ENCODE data around the gene CDKN2B.

CDKN2B gene

GRCh38 chr9:21993893-21994555, 15.1 kb downstream of the CDKN2B start, which contains the start of gene CDKN2A:
Gene CDKN2A, minus strand, starts transcription at chr9:21994392.
- no peak for DNase-seq

- no peak for DNase-seq
These were observed 16.1 kb downstream of the CDKN2B start for GRCh38 chr9:21993007-21993406.

DNA sequence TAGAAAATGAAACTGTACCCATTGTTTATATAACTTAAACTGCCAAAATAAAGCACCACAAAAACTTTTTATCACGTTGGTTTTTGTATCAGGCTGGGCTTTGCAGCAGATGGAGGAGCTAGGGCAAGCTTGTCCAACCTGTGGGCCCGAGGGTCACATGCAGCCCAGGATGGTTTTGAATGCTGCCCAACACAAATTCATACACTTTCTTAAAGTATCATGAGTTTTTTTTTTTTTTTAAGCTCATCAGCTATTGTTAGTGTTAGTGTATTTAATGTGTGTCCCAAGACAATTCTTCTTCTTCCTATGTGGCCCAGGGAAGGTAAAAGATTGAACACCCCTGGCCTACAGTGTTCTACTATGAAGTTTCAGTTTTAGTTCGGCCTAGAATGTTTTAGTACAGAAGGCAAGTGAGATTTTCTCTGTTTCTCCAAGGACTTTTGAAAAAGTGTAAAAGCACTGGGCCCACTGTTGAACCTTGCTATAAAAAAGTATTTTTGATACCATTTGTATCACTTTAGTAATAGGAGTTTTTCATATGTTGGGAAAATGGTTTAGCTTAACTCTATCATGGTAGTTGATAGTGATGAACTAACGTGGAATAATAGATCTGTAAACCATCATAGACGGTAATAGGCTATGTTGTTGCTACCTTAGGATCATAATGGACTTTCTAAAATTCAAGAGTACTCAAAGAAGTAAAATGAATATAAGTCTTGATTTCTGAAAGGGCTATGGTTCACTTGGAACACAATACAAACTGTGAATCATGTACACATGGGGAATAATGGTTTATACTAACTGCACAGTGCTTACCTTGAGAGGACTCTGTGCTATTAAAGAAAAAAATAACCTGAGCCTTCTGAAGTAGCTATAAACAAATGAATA, 17.8 kb downstream of the CDKN2B start:
- DNase-seq: no peak

DNA sequence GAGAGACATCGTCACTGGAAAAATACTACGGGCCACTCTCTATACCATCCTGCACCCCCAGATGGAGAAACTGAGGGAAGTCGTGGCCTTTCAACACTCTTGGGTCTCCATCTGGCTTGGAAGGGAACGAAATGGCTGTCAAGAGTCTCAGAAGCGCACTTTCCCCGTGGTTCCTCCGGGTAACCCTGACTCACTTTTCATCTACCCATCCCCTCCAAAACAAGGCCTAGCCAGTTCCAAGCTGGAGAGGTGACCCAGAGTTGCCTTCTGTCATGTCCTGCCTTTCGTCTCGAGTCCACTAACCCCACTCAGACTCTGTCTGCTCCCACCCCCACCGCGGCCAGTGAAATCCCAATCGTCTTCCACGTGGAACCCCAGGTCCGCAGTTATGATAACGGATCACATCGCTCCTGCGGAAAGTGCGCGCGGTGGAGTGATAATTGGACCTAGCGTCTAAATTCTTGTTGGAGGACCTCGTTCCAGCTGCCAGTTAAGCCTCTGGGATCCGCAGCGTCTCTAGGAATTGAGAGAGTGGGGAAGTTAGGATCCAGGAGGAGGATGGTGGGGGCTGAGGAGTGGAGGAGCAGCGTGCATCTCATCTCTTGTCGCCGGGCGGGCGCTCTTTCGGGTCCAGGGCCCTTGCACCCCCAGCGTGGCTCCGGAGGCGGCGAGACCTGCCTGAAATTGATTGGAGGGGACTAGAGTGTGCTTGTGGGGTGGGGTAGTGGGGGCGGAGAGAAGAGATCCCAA, 19.5 kb downstream of the CDKN2B start:
- DNase-seq: no peak

DNA sequence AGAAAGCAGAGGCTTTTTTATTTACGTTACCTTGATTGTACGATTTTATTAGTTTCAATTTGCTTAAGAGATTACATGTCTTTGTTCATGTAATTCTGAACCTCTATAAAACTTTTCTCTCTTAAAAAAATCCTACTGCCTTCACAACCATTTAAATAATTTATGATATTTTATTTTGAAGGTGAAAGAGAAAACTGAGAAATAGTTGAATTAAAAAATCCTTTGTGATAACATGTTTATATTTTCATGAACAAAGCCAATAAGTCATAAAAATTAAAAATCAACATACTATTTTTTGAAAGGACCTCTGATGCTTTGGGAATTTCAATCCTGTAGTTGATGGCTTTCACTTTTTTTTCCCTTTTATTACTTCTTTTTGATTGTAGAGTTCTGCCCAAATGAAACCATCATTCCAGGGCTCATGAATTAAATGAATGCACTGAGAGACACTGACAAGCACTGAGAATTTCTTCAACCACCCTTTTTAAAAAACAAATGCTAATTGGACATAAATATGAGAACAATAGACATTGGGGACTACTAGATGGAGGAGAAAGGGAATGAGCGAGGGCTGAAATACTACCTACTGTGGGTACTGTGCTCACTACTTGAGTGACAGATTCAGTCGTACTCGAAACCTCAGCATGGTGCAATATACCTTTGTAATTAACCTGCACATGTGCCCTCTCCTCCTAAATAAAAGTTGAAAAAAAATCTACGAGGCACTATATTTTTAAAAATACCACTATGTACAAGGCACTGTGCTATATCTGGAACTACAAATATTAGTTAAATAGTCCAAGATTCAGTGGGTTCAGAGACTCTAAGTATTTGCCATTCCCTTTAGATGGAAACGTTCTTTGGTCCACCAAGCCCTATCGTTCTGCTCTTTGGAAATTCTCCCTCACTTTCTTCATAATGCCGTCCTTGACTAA, 20.8 kb downstream of the CDKN2B start:
- DNase-seq: no peak

DNA sequence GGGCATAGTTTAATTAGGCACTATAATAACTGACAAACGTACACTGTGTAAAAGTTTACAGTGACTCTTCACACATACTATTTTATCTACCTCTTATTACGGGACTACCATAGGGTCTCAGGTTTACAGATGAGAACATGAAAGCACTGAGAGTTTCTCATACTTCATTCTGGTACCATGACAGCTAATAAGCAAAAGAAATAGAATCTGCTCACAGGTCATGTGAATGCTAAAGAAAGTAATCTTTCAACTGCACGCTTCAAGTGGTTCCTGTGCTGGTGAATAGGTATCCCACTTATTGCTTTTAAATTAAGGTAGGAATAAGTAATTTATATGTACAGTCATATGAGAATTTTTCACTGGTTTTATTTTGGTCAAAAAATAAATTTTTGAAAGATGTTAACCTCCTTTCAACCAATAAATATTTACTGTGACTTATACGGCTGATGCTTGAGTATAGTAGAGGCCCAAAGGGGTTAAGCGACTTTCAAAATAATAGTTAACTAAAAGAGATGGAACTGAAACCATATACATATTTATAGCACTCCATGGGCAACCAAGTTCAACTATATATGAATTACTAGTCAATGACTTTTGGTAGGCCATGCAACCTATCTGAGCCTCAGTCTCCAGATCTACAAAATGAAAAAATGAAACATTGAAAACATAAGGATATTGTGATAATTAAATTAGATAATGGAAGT, 23.0 kb downstream of the CDKN2B start:
- DNase-seq: no peak

- no peak for DNase-seq
These were observed 25.0 kb downstream of the CDKN2B start for GRCh38 chr9:21984101-21984500.

GRCh38 chr9:21983561-21983935, 25.6 kb downstream of the CDKN2B start:
- DNase-seq: no peak

DNA sequence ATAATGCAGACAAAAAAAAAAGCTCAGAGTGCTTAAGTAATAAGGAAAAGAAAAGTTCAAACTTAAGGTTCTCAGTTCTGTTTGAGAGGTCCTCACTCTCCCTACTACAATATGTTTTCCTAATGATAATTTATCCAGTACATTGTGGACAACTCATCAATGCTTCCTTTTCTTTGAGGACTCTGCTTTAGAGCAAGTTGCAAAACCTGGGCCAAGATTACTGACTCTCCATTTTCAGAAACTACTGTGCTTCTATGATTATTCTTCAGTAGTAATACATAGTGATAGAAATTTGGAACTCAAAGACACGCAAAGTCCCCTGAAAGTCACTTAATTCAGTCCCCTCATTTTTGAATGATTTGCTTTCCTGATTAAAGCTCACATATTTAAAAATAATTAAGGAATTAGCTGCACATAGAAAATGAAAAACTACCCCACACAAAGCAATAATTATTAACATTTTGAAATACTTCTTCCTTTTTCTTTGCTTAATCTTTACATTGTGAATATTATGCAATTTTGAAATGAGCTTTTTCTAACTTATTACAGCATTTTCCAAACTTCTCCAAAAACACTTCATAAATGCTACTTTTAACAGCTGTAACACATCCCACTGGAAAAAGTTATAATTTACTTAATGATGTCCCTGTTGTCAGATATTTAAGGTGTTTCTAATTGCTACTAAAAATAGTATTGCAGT, 26.1 kb downstream of the CDKN2B start:
- no peak for DNase-seq

- no peak for DNase-seq
These were observed 26.7 kb downstream of the CDKN2B start for GRCh38 chr9:21982391-21982790.

GRCh38 chr9:21976334-21976875, 32.7 kb downstream of the CDKN2B start:
- DNase-seq: no peak

DNA sequence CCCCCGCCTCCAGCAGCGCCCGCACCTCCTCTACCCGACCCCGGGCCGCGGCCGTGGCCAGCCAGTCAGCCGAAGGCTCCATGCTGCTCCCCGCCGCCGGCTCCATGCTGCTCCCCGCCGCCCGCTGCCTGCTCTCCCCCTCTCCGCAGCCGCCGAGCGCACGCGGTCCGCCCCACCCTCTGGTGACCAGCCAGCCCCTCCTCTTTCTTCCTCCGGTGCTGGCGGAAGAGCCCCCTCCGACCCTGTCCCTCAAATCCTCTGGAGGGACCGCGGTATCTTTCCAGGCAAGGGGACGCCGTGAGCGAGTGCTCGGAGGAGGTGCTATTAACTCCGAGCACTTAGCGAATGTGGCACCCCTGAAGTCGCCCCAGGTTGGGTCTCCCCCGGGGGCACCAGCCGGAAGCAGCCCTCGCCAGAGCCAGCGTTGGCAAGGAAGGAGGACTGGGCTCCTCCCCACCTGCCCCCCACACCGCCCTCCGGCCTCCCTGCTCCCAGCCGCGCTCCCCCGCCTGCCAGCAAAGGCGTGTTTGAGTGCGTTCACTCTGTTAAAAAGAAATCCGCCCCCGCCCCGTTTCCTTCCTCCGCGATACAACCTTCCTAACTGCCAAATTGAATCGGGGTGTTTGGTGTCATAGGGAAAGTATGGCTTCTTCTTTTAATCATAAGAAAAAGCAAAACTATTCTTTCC, 34.2 kb downstream of the CDKN2B start:
- DNase-seq: no peak

GRCh38 chr9:21974343-21974721, 34.8 kb downstream of the CDKN2B start:
- no peak for DNase-seq

- no peak for DNase-seq
These were observed 36.7 kb downstream of the CDKN2B start for GRCh38 chr9:21972361-21972760.

GRCh38 chr9:21970800-21971640, 38.1 kb downstream of the CDKN2B start:
- DNase-seq: no peak

DNA sequence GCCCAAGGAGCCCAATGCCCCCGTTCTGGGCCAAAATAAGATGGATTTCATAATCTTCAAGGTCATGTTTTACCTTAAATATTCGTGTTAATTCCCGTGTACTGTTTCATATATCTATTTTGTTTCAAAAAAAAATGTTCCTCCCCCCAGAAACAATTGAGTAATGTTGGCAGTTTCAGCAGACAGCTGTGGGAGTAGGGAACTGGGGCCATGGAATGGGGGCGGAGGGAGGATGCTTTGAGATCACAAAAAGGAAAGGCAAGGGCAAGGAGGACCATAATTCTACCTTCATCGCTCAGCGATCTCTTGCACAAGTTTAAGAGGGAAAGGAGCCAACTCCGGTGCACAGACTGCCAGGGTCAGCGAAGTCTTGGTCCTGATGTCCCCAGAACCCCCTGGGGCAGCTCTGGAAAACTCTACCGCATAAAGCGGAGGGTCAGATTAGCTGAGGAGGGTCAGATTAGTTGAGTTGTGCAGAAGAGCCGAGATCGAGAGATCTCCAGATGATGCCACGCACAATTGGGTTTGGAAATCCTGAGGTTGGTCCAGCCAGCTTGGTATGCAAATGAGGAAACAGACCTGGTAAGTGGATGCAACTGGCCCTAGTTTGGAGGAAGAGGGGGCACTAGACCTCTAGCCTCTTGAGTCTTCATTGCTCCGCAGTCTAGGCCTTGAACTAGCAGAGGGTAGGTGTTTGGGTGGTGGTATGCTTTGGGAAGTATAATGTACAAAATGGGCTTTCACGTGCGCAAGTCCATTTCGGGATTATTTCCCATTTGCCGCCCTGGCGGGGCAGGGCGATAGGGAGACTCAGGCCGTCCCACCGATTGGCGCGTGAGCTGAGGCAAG, 38.9 kb downstream of the CDKN2B start:
- DNase-seq: no peak

DNA sequence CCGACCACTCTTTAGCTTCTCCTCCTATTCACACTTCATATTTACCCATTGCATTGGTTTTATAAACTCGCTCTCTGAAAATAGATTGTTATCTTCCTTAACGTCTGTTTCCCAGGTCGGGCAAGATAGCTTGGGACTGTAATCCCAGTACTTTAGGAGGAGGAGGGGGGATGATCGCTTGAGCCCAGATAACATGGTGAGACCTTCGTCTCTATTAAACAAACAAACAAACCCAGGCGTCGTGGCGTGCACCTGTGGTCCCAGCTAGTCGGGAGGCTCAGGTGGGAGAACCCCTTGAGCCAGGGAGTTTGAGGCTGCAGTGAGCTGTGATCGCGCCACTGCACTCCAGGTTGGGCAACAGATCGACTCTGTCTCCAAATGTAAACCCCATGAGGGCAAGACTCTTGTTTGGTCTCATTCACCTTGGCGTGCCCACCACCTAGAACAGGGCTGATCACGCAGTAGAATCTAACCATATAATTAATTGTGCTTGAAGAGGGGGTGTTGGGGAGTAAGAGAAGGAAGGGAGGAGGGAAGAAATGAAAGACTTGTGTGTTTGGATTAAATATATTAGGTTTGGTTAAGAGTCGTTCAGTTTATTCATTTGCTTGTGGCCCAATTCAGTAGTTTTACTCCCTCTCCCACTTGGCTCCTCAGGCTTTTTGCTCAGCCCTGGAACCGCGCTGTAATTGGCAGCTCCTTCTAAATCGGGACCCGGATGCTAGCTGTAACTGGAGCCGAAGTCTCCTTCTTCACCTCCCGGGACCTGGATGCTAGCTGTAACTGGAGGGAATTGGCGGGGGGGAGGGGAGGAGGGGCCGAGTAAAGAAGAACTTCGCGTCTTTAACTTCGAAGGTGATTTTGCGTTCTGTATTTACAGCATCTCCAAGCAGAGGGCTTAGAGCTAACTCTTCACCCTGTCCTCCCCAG, 39.8 kb downstream of the CDKN2B start:
- no peak for DNase-seq
